ENCODE results near the gene SLC44A1. TPM values are rescaled to one million over a fixed set of nuclear protein-coding genes. Genes with fewer than 3 reads are reported as not detected.

The SLC44A1 gene
- total RNA-seq (10 to 100 TPM; 13.1 to 73.1 (median 41.7) TPM), polyA plus RNA-seq (10 to 100 TPM in 1 of 3 donors, 1 to 10 TPM in 2; 6.8 to 21.6 (median 7.5) TPM)
- long read RNA-seq, donor 1, full-length matches to known transcripts = 2 of 2 reads
- long read RNA-seq, donor 1, partial matches to known transcripts = 0 of 2 reads
- long read RNA-seq, donor 1, other reads (novel, unspliced or antisense) = 0 of 2 reads
- long read RNA-seq, donor 2, partial matches to known transcripts = 0 of 1 reads
- long read RNA-seq, donor 2, other reads (novel, unspliced or antisense) = 0 of 1 reads
- long read RNA-seq, donor 3 = 0 reads
- long read RNA-seq, donor 4, partial matches to known transcripts = 0 of 8 reads
- long read RNA-seq, donor 4, other reads (novel, unspliced or antisense) = 8 of 8 reads
- long read RNA-seq, donor 5, full-length matches to known transcripts = 90 of 104 reads
- long read RNA-seq, donor 5, partial matches to known transcripts = 3 of 104 reads
- long read RNA-seq, donor 5, other reads (novel, unspliced or antisense) = 11 of 104 reads
- long read RNA-seq, donor 6, full-length matches to known transcripts = 2 of 13 reads
- long read RNA-seq, donor 6, partial matches to known transcripts = 3 of 13 reads
- long read RNA-seq, donor 6, other reads (novel, unspliced or antisense) = 8 of 13 reads
- long read RNA-seq, donor 7 = 0 reads
- long read RNA-seq, donor 8, full-length matches to known transcripts = 4 of 4 reads
- long read RNA-seq, donor 8, partial matches to known transcripts = 0 of 4 reads
- long read RNA-seq, donor 8, other reads (novel, unspliced or antisense) = 0 of 4 reads
- long read RNA-seq, donor 9, full-length matches to known transcripts = 2 of 2 reads
- long read RNA-seq, donor 9, partial matches to known transcripts = 0 of 2 reads
- long read RNA-seq, donor 9, other reads (novel, unspliced or antisense) = 0 of 2 reads
- long read RNA-seq, donor 10, full-length matches to known transcripts = 5 of 5 reads
- long read RNA-seq, donor 10, partial matches to known transcripts = 0 of 5 reads
- long read RNA-seq, donor 10, other reads (novel, unspliced or antisense) = 0 of 5 reads

- intact Hi-C loops (cut with DNase I) = loop anchor here in 1 of 2 donors (10.0 kb wide), 2 partner anchors 59 to 171 kb away; no protein-coding TSS in a partner anchor
- peak; percentile 93 to 95 for TF ChIP-seq POLR2A (IDR thresholded peaks at IDR 0.05)
- no peak for TF ChIP-seq CTCF (IDR thresholded peaks at IDR 0.05)
- H3K27ac ChIP-seq = peak within 1 kb of the TSS in 4 of 5 donors; percentile 62 to 91 (median 79)
- no peaks in the 10 kb centered on the region for H3K27me3 ChIP-seq
- no peaks in the 10 kb centered on the region for H3K9me3 ChIP-seq (replicated peaks in 1 of 3)
- DNase-seq = peak; percentile 97 to 98 (median 98)
- no peaks in the 10 kb centered on the region for H3K36me3 ChIP-seq (replicated peaks in 1 of 2)
- peaks cover 0 to 48% of the 10 kb centered on the region in 2 donors for H3K4me1 ChIP-seq (replicated peaks in 1 of 2)
- peak within 1 kb of the TSS; percentile 81 to 99 (median 88) for H3K4me3 ChIP-seq
- WGBS, 4 donors = 1 to 3% (median 2%) methylated on average over 25 to 63 of the region's 63 CpGs
Measured at GRCh38 chr9:105244003-105244733, at the start of gene SLC44A1. Gene SLC44A1, plus strand, starts transcription at chr9:105244651. Its CDS starts 218 bp downstream, at chr9:105244869.

- Histone ChIP-seq H3K27ac (no peak overlapping the region), H3K4me3 (no peak overlapping the region), H3K4me1 (replicated peaks in 1 of 2) (peaks cover 7 to 8% of the 10 kb centered on the region in 2 donors), H3K36me3 (replicated peaks in 1 of 2) (no peaks in the 10 kb centered on the region), H3K9me3 (replicated peaks in 1 of 3) (no peaks in the 10 kb centered on the region), H3K27me3 (no peaks in the 10 kb centered on the region)
- 77 to 87% (median 80%) methylated on average over 2 of the region's 2 CpGs for WGBS, 4 donors
- no peak for DNase-seq
- TF ChIP-seq CTCF (IDR thresholded peaks at IDR 0.05) = no peak
- TF ChIP-seq POLR2A (IDR thresholded peaks at IDR 0.05) = no peak
- intact Hi-C loops (cut with DNase I) = no loop called here
Measured at GRCh38 chr9:105195259-105195658, 49.2 kb upstream of the SLC44A1 start.

- H3K4me3 ChIP-seq = no peak overlapping the region
- no peak for TF ChIP-seq POLR2A (IDR thresholded peaks at IDR 0.05)
- no peak for TF ChIP-seq CTCF (IDR thresholded peaks at IDR 0.05)
- H3K27ac ChIP-seq = no peak overlapping the region
- H3K36me3 ChIP-seq (replicated peaks in 1 of 2) = no peaks in the 10 kb centered on the region
- H3K27me3 ChIP-seq = no peaks in the 10 kb centered on the region
- no peaks in the 10 kb centered on the region for H3K4me1 ChIP-seq (replicated peaks in 1 of 2)
- DNase-seq = no peak
- H3K9me3 ChIP-seq (replicated peaks in 1 of 3) = no peaks in the 10 kb centered on the region
- intact Hi-C loops (cut with DNase I) = no loop called here
- WGBS, 4 donors = 90 to 95% (median 93%) methylated on average over 2 of the region's 2 CpGs
Measured at GRCh38 chr9:105198023-105198422, 46.4 kb upstream of the SLC44A1 start.

Measured in adrenal gland (tissue), 19 donors.